ENCODE data around the gene ZKSCAN3. TPM values are rescaled to one million over a fixed set of nuclear protein-coding genes. Genes with fewer than 3 reads are reported as not detected.

ZKSCAN3 gene
- total RNA-seq, 1 experiment from 2014 or later = 11.2 TPM

- Histone ChIP-seq H3K9ac (ENCODE audit: low read length) (peak overlapping the region; percentile 79), H3K4me2 (ENCODE audit: low read length) (peak overlapping the region; percentile 94), H3K9me2 (ENCODE audit: insufficient read depth) (no peaks in the 10 kb centered on the region), H3K27me3 (ENCODE audit: insufficient read depth, low read length) (no peaks in the 10 kb centered on the region), H3K4me3 (replicated peaks in 1 of 2; ENCODE audit: low read depth in 1 of 2, low read length in 2 of 2) (peak overlapping the region; percentile 86 to 89), H3K4me1 (ENCODE audit: control insufficient read depth in 1 of 2, insufficient read depth in 2 of 2, low read length in 2 of 2) (peaks cover 35 to 58% of the 10 kb centered on the region in 2 experiments), H3K9me3 (ENCODE audit: control insufficient read depth in 1 of 2, insufficient read depth in 1 of 2, low read depth in 1 of 2, low read length in 2 of 2) (no peaks in the 10 kb centered on the region), H2AFZ (ENCODE audit: low read depth, low read length, poor library complexity, severe bottlenecking) (no peak overlapping the region), H3K79me2 (ENCODE audit: insufficient read depth, low read length) (peaks cover 58% of the 10 kb centered on the region), H4K20me1 (ENCODE audit: insufficient read depth) (no peaks in the 10 kb centered on the region), H3K27ac (ENCODE audit: low read depth, low read length) (peak overlapping the region; percentile 82; the same call in 1 of the 2 replicates), H3K36me3 (ENCODE audit: control insufficient read depth in 1 of 2, insufficient read depth in 2 of 2, low read length in 2 of 2) (0 out of 4 replicates have a peak, but pooled peaks cover 0 to 4% of the 10 kb centered on the region in 2 experiments)
- RAD21 ChIA-PET (ENCODE audit: low non-redundant PET in 1 of 2, low total read pairs in 2 of 2, uncharacterized antibody in 2 of 2, unreplicated experiment in 2 of 2) = no interaction called here
- ATAC-seq = no peak
- CTCF ChIA-PET = no interaction called here
- no TSS peak for BruUV-seq (replicated peaks)
- intact Hi-C loops (cut with micrococcal nuclease) = loop anchor here (5.0 to 10.0 kb wide), 3 partner anchors 124 to 446 kb away; partner anchors contain the start of gene ZSCAN9
- DNase-seq (ENCODE audit: low read depth, low spot score) = no peak
- POLR2A ChIA-PET = interaction anchor here (2.4 to 2.7 kb wide), 2 partner anchors 15 to 84 kb away, joined by 7 to 14 read pairs; partner anchors contain the start of genes ZSCAN26 and ZSCAN31
- TF ChIP-seq, protein P1, sequence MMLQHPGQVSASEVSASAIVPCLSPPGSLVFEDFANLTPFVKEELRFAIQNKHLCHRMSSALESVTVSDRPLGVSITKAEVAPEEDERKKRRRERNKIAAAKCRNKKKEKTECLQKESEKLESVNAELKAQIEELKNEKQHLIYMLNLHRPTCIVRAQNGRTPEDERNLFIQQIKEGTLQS (IDR thresholded peaks at IDR 0.05) = no peak
- TF ChIP-seq SIN3A (IDR thresholded peaks at IDR 0.05; ENCODE audit: low read depth) = no peak
- TF ChIP-seq EGR1 (IDR thresholded peaks at IDR 0.05; ENCODE audit: low read depth) = no peak
- TF ChIP-seq CEBPB (IDR thresholded peaks at IDR 0.05; ENCODE audit: low read depth) = no peak
Measured at GRCh38 chr6:28351087-28351486, 1.3 kb downstream of the ZKSCAN3 start.

GRCh38 chr6:28351493-28351925 lies 1.8 kb downstream of the ZKSCAN3 start:
- POLR2A ChIA-PET = interaction anchor here (2.4 to 2.7 kb wide), 2 partner anchors 16 to 85 kb away, joined by 7 to 14 read pairs; partner anchors contain the start of genes ZSCAN26 and ZSCAN31
- TF ChIP-seq ZFX (IDR thresholded peaks at IDR 0.05) (no peak), ZNF274 (IDR thresholded peaks at IDR 0.05; ENCODE audit: low read depth, low read length) (no peak), SIN3A (IDR thresholded peaks at IDR 0.05; ENCODE audit: low read depth) (no peak), EGR1 (IDR thresholded peaks at IDR 0.05; ENCODE audit: low read depth) (no peak), FOSL1 (IDR thresholded peaks at IDR 0.05; ENCODE audit: low read depth) (no peak), CEBPB (IDR thresholded peaks at IDR 0.05; ENCODE audit: low read depth) (no peak), REST (IDR thresholded peaks at IDR 0.05; ENCODE audit: low read depth) (no peak), YY1 (IDR thresholded peaks at IDR 0.05; ENCODE audit: extremely low read depth, insufficient replicate concordance, low read depth, low read length) (no peak), CTCF (IDR thresholded peaks at IDR 0.05 in 2 of 3, conservative IDR thresholded peaks at IDR 0.05 in 1 of 3; ENCODE audit: borderline replicate concordance in 1 of 3, insufficient read depth in 1 of 3, low read depth in 2 of 3, low read length in 2 of 3) (no peak), EZH2phosphoT487 (IDR thresholded peaks at IDR 0.05; ENCODE audit: borderline replicate concordance) (no peak), POLR2AphosphoS5 (IDR thresholded peaks at IDR 0.05; ENCODE audit: low read depth, low read length) (no peak), POLR2A (IDR thresholded peaks at IDR 0.05; ENCODE audit: borderline replicate concordance, extremely low read depth, insufficient read depth, insufficient read length) (no peak)
- TF ChIP-seq, protein P1 (IDR thresholded peaks at IDR 0.05) = no peak

More at GRCh38 chr6:28351493-28351925, 1.8 kb downstream of the ZKSCAN3 start:
- Histone ChIP-seq H3K4me1 (ENCODE audit: control insufficient read depth in 1 of 2, insufficient read depth in 2 of 2, low read length in 2 of 2) (peaks cover 39 to 62% of the 10 kb centered on the region in 2 experiments), H3K9ac (ENCODE audit: low read length) (no peak overlapping the region), H3K27me3 (ENCODE audit: insufficient read depth, low read length) (no peaks in the 10 kb centered on the region), H3K27ac (ENCODE audit: low read depth, low read length) (peak overlapping the region; percentile 14; the same call in 1 of the 2 replicates), H2AFZ (ENCODE audit: low read depth, low read length, poor library complexity, severe bottlenecking) (no peak overlapping the region), H4K20me1 (ENCODE audit: insufficient read depth) (no peaks in the 10 kb centered on the region), H3K4me2 (ENCODE audit: low read length) (peak overlapping the region; percentile 94), H3K36me3 (ENCODE audit: control insufficient read depth in 1 of 2, insufficient read depth in 2 of 2, low read length in 2 of 2) (0 out of 4 replicates have a peak, but pooled peaks cover 0 to 4% of the 10 kb centered on the region in 2 experiments), H3K79me2 (ENCODE audit: insufficient read depth, low read length) (peaks cover 58% of the 10 kb centered on the region), H3K4me3 (replicated peaks in 1 of 2; ENCODE audit: low read depth in 1 of 2, low read length in 2 of 2) (peak overlapping the region in 1 of 2 experiments; percentile 89; a peak in 1 of 4 replicates), H3K9me3 (ENCODE audit: control insufficient read depth in 1 of 2, insufficient read depth in 1 of 2, low read depth in 1 of 2, low read length in 2 of 2) (no peaks in the 10 kb centered on the region), H3K9me2 (ENCODE audit: insufficient read depth) (no peaks in the 10 kb centered on the region)
- RAD21 ChIA-PET (ENCODE audit: low non-redundant PET in 1 of 2, low total read pairs in 2 of 2, uncharacterized antibody in 2 of 2, unreplicated experiment in 2 of 2) = no interaction called here
- ATAC-seq (no peak), DNase-seq (ENCODE audit: low read depth, low spot score) (no peak)
- no TSS peak for BruUV-seq (replicated peaks)
- CTCF ChIA-PET = no interaction called here
- intact Hi-C loops (cut with micrococcal nuclease) = loop anchor here (5.0 to 10.0 kb wide), 3 partner anchors 124 to 447 kb away; partner anchors contain the start of gene ZSCAN9

Measured in HCT116 (cell line).